OCI-LY7 (cell line): ENCODE results near the gene BBOF1. TPM values are rescaled to one million over a fixed set of nuclear protein-coding genes. Genes with fewer than 3 reads are reported as not detected.
A peak's percentile ranks its signal among the peaks of the same experiment; 100 is the strongest.

Source experiments
- BruUV-seq: library from RNA; stranded (reverse); fragments of 400-500 nt; replicated peaks from 2 replicates; lab custom pipeline; 2021; lab: Mats Ljungman, UMichigan
- CTCF ChIA-PET: fragments of 300-600 bp; sonication (Branson Sonifier 250); formaldehyde crosslinking; loops from one replicate; lab custom pipeline; 2022; ENCODE audit warnings: antibody characterized with exemption; ENCODE audit not compliant: unreplicated experiment; lab: Charles Lee
- POLR2A ChIA-PET: fragments of 300-600 bp; sonication (Branson Sonifier 250); formaldehyde crosslinking; loops from one replicate; lab custom pipeline; 2022; ENCODE audit warnings: antibody characterized with exemption; lab: Charles Lee
- DNase-seq: peaks from one replicate; pipeline ENCODE4 v3.0.0-alpha.2; 2015; ENCODE audit warnings: low spot score
- H2AFZ ChIP-seq: fragments of 200-600 bp; sonication (generic), shearing (Covaris generic); 2 replicates; pipeline ENCODE4 v1.6.1; 2014; ENCODE audit warnings: mild to moderate bottlenecking, antibody characterized with exemption, low read length, moderate library complexity
- H3K27ac ChIP-seq: fragments of 200-600 bp; sonication (generic); 2 replicates; pipeline ENCODE4 v1.5.1; 2014; ENCODE audit warnings: mixed run types, low read depth, mild to moderate bottlenecking, moderate library complexity, low read length, inconsistent platforms; ENCODE audit not compliant: poor library complexity, severe bottlenecking
- H3K36me3 ChIP-seq: fragments of 200-600 bp; sonication (generic); 2 replicates; pipeline ENCODE4 v1.6.1; 2014; ENCODE audit warnings: mild to moderate bottlenecking, antibody characterized with exemption, low read length, moderate library complexity, mixed read lengths; ENCODE audit not compliant: insufficient read depth
- H3K4me1 ChIP-seq: fragments of 200-600 bp; sonication (generic); 2 replicates; pipeline ENCODE4 v1.5.1; 2014; ENCODE audit warnings: mild to moderate bottlenecking, low read length; ENCODE audit not compliant: insufficient read depth, poor library complexity, severe bottlenecking
- H3K4me2 ChIP-seq: fragments of 200-600 bp; sonication (generic); 2 replicates; pipeline ENCODE4 v1.6.1; 2014; ENCODE audit warnings: mild to moderate bottlenecking, low read length
- H3K4me3 ChIP-seq: fragments of 200-600 bp; sonication (generic); 2 replicates; pipeline ENCODE4 v1.5.1; 2014; ENCODE audit warnings: mild to moderate bottlenecking, low read depth, low read length; ENCODE audit not compliant: poor library complexity, severe bottlenecking
- H3K79me2 ChIP-seq: fragments of 200-600 bp; sonication (generic); 2 replicates; pipeline ENCODE4 v1.6.1; 2016; ENCODE audit warnings: low read depth, mild to moderate bottlenecking, low read length, moderate library complexity, mixed read lengths; ENCODE audit not compliant: insufficient read depth
- H3K9me2 ChIP-seq: fragments of 200-600 bp; sonication (generic); 2 replicates; pipeline ENCODE4 v1.6.1; 2016; ENCODE audit warnings: mild to moderate bottlenecking, low read length, mixed read lengths; ENCODE audit not compliant: insufficient read depth
- H3K9me3 ChIP-seq: fragments of 200-600 bp; sonication (generic); 2 replicates; pipeline ENCODE4 v1.6.1; 2014; ENCODE audit warnings: mild to moderate bottlenecking, mixed run types, low read length, mixed read lengths
- H4K20me1 ChIP-seq: fragments of 200-600 bp; sonication (generic); 2 replicates; pipeline ENCODE4 v1.6.1; 2014; ENCODE audit warnings: mild to moderate bottlenecking, antibody characterized with exemption, low read length, moderate library complexity, mixed read lengths; ENCODE audit not compliant: insufficient read depth
- EZH2phosphoT487 ChIP-seq: fragments of 200-600 bp; sonication (generic); IDR thresholded peaks from 2 replicates; pipeline ENCODE4 v1.6.1; 2018; ENCODE audit warnings: low read depth, borderline replicate concordance, mild to moderate bottlenecking, mixed run types, antibody characterized with exemption, low read length, moderate library complexity, mixed read lengths
- intact Hi-C: fragments of 100-400 bp; cut with micrococcal nuclease; formaldehyde crosslinking; loops from one replicate; pipeline ENCODE4 v1.10.0; 2022; ENCODE audit not compliant: unreplicated experiment
- total RNA-seq, 2 experiments: library from RNA; depleted of rRNA in 1 of 2; stranded (reverse); fragments of >200 nt in 1 of 2; shearing (Covaris generic) in 1 of 2; gene quantifications; 2 replicates each; pipeline ENCODE4 v1.2.3, GENCODE V29; 2014 to 2022
- TF ChIP-seq, protein P1 (sequence below): fragments of 200-600 bp; sonication (generic); conservative IDR thresholded peaks from 2 replicates; pipeline ENCODE4 v1.5.1; 2014; ENCODE audit warnings: mild to moderate bottlenecking, antibody characterized with exemption, low read length, moderate library complexity, mixed read lengths

BBOF1 gene
- total RNA-seq, 2 experiments from 2014 or later = 1.7 to 3.2 TPM

DNA sequence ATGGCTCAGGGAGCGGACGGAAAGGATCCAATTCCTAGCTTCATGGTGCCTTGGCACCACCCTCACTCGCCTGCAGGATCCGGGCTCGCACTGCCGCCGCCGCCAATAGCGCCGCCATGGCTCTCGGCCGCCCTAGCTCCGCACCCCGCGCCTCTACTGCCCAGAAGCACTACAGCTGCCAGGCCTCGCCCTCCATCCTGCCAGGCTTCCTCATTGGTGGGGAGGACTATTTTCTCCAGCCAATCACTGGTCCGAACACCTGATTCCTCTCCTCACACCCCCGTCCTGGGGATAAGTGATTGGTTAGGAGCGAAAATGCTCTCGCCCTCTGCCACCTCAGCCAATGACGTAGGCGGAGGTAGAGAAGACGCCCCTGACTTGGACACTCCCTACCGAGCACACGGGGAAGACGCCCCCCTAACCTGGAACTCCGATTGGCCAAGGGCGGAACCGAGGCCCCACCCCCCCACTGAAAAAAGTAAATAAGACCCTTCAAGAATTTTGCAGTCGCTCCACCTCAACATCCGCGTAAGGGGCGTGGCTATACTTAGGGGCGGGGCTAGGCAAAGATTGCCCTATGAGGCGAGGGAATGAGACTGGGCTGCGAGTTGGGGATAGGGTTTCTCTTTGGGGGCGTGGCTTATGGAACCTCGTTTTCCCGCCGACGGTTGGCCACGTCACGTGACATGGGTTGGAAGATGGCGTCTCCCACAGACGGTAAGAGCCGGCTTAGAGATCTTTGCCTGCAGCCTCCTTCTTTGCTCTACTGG lies 65.3 kb downstream of the BBOF1 start, which contains the start of the genes ALDH6A1 and LIN52:
TSS of gene ALDH6A1 (minus strand) at position 177 of the 770 bp plus-strand sequence. CDS start at position 118, 59 bp downstream.
TSS of gene LIN52 (plus strand) at position 680 of the 770 bp plus-strand sequence. CDS start at position 699, 19 bp downstream.
- Histone ChIP-seq H3K27ac (peak within 1 kb of the TSS; percentile 30), H4K20me1 (no peaks in the 10 kb centered on the region), H2AFZ (peak within 1 kb of the TSS; percentile 74), H3K4me2 (peak within 1 kb of the TSS; percentile 96), H3K4me3 (peak within 1 kb of the TSS; percentile 79), H3K79me2 (peaks cover 27% of the 10 kb centered on the region), H3K9me3 (no peaks in the 10 kb centered on the region), H3K36me3 (no peaks in the 10 kb centered on the region), H3K9me2 (no peaks in the 10 kb centered on the region), H3K4me1 (peaks cover 23% of the 10 kb centered on the region)
- BruUV-seq = no TSS peak
- TF ChIP-seq, protein P1, sequence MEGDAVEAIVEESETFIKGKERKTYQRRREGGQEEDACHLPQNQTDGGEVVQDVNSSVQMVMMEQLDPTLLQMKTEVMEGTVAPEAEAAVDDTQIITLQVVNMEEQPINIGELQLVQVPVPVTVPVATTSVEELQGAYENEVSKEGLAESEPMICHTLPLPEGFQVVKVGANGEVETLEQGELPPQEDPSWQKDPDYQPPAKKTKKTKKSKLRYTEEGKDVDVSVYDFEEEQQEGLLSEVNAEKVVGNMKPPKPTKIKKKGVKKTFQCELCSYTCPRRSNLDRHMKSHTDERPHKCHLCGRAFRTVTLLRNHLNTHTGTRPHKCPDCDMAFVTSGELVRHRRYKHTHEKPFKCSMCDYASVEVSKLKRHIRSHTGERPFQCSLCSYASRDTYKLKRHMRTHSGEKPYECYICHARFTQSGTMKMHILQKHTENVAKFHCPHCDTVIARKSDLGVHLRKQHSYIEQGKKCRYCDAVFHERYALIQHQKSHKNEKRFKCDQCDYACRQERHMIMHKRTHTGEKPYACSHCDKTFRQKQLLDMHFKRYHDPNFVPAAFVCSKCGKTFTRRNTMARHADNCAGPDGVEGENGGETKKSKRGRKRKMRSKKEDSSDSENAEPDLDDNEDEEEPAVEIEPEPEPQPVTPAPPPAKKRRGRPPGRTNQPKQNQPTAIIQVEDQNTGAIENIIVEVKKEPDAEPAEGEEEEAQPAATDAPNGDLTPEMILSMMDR = peak; percentile 51; the same call in 1 of the 2 replicates
- no peak for TF ChIP-seq EZH2phosphoT487
- ChIA-PET CTCF (no interaction called here), POLR2A (interaction anchor here (0.6 to 1.0 kb wide), 2 partner anchors 54 to 61 kb away, joined by 3 read pairs; no protein-coding TSS in a partner anchor)
- DNase-seq = peak; percentile 100
- intact Hi-C loops = loop anchor here (2.0 kb wide), 1 partner anchor 66 kb away; the partner anchor contains the start of genes BBOF1 and ENTPD5

DNA sequence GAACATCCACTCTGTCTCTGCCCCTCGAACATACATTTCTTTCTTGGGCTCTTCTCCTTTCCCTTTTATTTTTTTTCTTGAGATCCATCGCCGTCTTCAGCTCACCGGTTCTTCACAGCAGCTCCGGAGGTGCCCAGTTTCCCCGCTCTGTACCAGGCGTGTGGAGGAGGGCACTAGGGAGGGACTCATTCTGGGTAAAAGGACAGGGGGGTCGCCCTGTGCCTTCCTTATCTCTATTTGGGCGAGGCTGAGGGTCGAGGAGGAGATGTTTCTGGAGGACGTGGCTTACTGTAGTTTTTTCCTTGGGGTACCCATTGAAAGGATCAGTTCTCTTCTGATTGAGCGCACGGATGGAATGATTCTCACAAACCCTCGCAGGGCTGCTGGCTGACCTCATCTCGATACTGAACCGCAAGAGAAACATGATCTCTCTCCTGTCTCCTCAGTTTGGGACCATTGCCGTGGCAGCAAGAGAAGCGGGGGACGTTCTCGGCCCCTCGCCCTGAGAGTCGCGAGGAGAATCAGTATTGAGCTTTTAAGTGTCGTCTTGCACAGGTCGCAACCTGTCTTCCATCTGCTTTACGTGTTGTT lies 66.0 kb downstream of the BBOF1 start:
- Histone ChIP-seq H3K27ac (peak overlapping the region; percentile 30), H3K4me2 (peak overlapping the region; percentile 90), H3K36me3 (no peaks in the 10 kb centered on the region), H3K4me1 (peaks cover 23% of the 10 kb centered on the region), H3K79me2 (peaks cover 27% of the 10 kb centered on the region), H2AFZ (peak overlapping the region; percentile 18), H4K20me1 (no peaks in the 10 kb centered on the region), H3K9me3 (no peaks in the 10 kb centered on the region), H3K9me2 (no peaks in the 10 kb centered on the region), H3K4me3 (peak overlapping the region; percentile 79)
- DNase-seq = peak; percentile 12
- TF ChIP-seq, protein P1 = no peak
- TF ChIP-seq EZH2phosphoT487 = no peak
- intact Hi-C loops = loop anchor here (2.0 kb wide), 1 partner anchor 66 kb away; the partner anchor contains the start of genes BBOF1 and ENTPD5
- BruUV-seq = TSS peak; percentile 72
- ChIA-PET CTCF (no interaction called here), POLR2A (no interaction called here)
